NCI-H1092 treated with DMSO at 0.1 percent for 48 hours (cell line): ENCODE measurements around the gene SEC14L1.
"Not testable (repeated sequence)": the region's sequence is repeated elsewhere in the genome, so short reads cannot be mapped to it uniquely, and the experiment has no call there.

Experiments
- DNase-seq: peaks from one replicate; lab custom pipeline; 2025; lab: John Stamatoyannopoulos, UW

The SEC14L1 gene

DNA sequence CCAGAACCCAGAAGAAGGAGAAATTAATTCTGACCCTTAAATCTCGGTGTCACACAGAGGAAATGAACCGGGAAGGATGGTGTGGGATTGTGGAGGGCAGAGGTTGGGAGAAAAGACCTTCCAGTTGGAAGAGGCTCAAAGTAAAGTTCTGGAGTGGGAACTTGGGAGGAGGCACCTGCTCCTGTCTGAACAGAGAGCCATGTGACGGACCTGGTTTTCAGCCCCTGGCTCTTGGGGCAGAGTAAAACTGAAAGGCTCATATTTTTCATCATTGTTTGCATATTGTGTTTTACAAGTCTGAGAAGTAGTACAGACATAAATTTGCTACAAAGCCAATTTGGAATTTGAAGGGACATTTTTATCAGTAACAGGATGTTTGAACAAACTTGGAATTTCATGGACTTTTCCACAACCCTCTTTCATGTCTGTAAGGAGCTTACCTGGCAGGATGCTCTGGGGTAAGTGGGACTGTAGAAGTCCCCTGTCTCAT lies 24.4 kb upstream of the SEC14L1 start:
- no peak for DNase-seq

GRCh38 chr17:77117415-77117814 lies 23.4 kb upstream of the SEC14L1 start:
- DNase-seq, result no peak

DNA sequence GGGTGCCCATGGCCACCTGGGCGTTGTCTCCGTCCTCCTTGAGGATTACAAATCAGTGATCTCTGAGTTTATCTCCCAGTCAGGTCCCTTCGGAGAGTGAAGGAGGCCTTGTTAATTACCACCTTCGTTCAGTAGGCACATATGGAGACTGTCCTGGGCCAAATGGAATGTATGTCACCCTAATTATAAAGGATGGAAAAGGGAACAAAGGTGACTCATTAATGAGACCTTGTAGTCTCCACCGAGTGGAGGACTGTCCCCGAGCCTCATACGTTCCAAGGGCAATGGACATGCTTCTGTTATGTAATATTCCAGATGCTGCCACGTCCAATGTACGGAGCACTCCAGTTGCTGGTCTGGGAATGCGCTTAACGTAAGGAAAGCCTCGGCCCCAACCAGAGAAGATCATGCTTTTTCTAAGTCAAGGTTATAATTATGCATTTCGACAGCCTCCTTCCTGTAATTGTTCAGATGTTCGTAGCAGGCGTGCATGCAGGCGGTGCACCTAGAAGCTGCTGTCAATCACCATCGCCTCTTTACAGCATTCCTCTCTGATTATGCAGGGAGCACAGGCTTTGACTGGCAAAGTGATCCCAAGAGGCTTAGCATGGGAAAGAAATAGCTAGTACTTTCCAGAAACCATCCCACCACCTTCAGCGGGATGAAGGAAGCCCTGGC lies 22.4 kb upstream of the SEC14L1 start:
- no peak for DNase-seq

DNA sequence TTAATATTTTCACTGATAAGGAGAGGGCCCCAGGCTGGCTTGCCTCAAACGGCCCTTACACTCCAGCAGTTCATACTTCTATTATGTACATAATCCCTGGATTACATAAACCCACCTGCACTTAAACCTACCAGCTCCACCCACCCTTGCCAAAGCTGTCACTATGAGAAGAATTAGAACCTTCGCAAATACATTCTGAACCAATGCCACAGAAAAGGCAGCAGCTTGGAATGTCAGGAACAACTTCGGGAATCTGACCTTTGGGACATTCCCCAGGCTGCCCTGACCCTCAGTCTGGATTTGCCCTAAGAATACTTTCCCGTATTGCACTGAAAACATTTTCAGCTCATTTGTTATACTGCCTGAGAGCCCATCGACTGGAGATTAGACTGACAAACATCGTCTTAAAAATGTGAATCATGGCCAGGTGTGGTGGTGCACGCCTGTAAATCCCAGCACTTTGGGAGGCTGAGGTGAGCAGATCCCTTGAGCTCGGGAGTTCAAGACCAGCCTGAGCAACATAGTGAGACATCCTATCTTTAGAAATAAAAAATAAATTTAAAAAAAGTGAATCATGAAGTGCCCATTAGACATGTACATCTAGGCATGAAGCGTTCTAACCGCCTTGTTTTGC lies 21.0 kb upstream of the SEC14L1 start:
- no peak for DNase-seq

DNA sequence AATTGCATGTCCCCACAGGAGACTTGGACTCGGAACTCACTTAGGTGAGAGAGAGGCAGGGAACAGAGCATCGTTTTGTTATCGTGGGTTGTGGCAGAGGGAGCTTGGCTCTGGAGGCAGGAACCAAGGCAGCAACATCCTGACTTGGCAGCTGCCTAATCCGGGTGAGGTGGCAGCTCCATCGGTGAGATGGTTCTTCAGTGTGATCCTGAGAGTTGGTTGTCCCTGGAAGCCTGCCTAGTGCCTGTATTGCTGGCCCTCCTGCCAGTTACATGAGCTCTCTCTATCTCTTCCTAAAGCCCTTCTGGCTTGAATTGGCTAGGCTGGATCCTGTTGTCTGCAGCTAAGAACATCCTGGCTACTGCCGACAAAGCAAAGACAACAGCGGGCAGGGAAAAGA lies 19.9 kb upstream of the SEC14L1 start:
- DNase-seq, result peak; percentile 41

GRCh38 chr17:77124192-77124889 lies 16.4 kb upstream of the SEC14L1 start:
- no peak for DNase-seq

DNA sequence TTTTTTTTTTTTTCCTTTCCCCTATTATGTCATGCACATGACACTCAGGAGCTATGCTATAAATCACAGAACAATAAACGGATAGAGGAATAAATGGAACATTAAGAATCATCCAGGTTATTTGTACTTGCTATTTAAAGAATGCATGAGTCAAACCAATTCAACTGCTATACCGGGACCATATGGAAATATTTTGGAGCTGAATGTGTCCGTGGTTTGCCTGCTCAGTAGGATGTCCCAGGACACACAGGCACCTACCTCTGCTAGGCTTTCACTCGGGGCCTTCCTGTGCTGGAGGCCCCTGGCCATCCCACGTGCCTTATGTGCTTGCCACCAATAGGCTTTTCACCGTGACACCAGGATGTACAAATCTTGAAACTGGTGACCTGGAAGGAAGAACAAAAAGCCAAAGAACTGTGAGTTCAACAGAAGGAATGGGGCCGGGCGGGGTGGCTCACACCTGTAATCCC lies 15.3 kb upstream of the SEC14L1 start:
- DNase-seq, result no peak

GRCh38 chr17:77126519-77126918 lies 14.2 kb upstream of the SEC14L1 start:
- DNase-seq, result peak; percentile 51

- no peak for DNase-seq
These were observed 12.9 kb upstream of the SEC14L1 start for GRCh38 chr17:77127735-77128361.

DNA sequence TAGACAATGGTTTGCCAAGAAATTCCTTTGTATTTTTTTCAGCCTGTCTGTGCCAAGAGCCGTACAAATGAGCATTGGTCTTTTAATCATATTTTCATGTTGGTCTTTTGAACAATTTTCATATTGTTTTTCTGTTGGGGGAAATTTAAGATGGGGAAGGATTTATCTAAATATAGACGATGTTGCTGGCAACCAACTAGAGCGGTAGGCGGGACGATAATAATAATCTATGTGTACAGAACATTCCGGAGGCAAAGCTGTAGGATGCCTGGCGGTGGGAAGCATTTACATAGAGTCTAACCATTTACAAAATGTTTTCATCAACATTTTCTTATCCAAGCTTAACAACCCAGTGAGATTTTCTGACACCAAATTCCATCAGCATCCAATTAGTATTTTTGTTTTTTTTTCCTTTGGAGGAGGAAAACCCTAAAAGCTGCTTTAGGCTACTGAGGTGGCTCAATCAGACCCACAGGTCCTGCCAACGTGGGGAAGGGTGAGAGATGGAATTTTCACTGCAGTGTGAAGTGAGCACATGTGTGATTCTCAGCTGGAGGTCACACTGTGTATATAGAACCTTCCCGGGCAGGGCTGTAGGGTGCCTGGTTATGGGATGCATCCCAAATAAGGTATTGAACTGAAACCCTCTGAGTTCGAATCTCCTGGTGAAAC lies 11.7 kb upstream of the SEC14L1 start:
- DNase-seq, result no peak

DNA sequence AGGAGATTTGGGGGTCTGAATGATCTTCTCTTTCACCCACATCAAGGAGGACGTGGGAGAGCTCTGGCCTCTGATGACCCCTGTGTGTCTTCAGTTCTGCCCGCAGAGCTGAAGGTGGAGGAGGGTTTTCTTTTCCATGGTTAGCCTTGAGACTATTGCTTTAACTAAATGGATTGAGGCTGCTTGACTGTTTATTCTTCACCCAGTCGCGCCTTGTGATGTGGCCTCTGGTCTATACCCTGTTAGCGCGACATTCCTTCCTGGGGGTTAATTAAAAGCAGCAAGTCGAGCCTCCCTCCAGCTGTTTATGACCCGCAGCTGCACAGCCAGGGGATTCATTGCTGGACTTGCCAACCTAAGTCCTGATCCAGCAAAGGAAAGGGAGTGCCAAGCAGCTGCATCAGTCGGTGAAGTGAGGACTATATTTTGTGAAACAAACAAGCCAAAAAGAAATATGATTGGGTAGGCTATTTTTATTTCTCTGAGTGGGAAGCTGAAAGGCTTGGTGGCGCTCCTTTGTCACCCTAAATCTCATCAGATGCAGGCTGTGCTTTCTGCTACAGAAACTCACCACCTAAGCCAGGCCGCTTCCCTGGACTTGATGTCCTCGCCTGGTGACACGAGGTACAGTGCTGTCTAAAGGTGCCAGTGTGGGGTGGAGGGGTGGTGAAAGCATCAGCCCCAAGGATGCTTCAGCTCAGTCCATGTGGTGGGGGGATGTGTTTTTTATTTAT lies 11.0 kb upstream of the SEC14L1 start:
- no peak for DNase-seq

GRCh38 chr17:77130525-77130924 lies 10.2 kb upstream of the SEC14L1 start:
- DNase-seq, result no peak

GRCh38 chr17:77131904-77132303 lies 8.9 kb upstream of the SEC14L1 start:
- DNase-seq, result no peak

- DNase-seq, result no peak
These were observed 8.2 kb upstream of the SEC14L1 start for GRCh38 chr17:77132411-77133086.

DNA sequence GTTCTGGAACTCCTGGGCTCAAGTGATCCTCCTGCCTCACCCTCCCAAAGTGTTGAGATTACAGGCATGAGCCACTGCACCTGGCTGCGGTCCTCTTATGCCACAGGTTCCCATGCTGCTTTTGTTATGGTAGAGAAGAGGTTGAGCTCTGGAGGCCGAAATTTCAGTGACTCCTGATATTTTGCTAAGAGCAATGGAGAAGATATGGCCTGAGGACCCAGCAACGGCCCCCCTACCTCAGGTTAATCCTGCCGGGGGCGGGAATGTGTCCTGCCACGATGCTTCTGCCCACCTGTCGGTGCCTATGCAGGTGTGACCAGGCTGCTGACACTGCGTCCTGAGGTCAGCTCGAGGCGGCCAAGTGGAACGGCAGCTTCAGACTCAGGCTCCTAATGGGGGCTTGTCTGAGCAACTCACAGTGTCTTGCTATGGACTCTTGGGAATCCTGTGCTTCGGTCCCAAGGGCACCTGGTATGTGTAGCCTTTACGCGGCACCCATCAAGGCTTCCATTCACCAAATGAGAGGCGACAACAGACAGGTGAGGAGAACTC lies 7.6 kb upstream of the SEC14L1 start:
- DNase-seq, result no peak

DNA sequence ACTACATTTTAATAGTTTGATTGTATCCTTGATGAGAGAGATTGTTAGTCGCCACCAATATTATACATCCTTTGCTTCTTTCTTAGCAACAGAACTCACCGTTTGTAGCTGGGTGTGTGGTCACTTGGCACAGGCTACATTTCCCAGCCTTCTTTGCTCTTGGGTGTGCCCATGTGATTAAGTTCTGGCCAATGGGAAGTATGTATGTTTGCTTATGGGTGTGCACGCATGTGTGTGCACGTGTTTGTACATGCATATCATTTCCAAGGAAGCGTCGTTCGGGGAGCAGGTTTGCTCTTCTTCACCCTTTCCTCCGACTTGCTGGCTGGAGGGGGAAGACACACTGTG lies 4.4 kb upstream of the SEC14L1 start:
- DNase-seq, result no peak

- no peak for DNase-seq
These were observed 3.7 kb upstream of the SEC14L1 start for GRCh38 chr17:77137111-77137510.

GRCh38 chr17:77137886-77138285 lies 2.9 kb upstream of the SEC14L1 start:
- DNase-seq, result not testable (repeated sequence)

GRCh38 chr17:77140166-77140877 lies 447 bp upstream of the SEC14L1 start:
- peak; percentile 97 for DNase-seq
